ENCODE results near the gene PLCXD1. TPM values are rescaled to one million over a fixed set of nuclear protein-coding genes. Genes with fewer than 3 reads are reported as not detected.
"Not testable (repeated sequence)": the region's sequence is repeated elsewhere in the genome, so short reads cannot be mapped to it uniquely, and the experiment has no call there.

PLCXD1 gene
- total RNA-seq, 1 donor from 2014 or later = 18.1 TPM

- DNase-seq (ENCODE audit: low spot score) = no peak
Measured at GRCh38 chrX:291411-291901, 10.3 kb downstream of the PLCXD1 start.

GRCh38 chrX:292900-293897 lies 12.0 kb downstream of the PLCXD1 start:
- no peak for DNase-seq (ENCODE audit: low spot score)

GRCh38 chrX:295136-295535 lies 14.0 kb downstream of the PLCXD1 start:
- no peak for DNase-seq (ENCODE audit: low spot score)

GRCh38 chrX:298993-299392 lies 17.8 kb downstream of the PLCXD1 start:
- DNase-seq (ENCODE audit: low spot score) = no peak

- no peak for DNase-seq (ENCODE audit: low spot score)
Measured at GRCh38 chrX:300334-300733, 19.2 kb downstream of the PLCXD1 start.

GRCh38 chrX:302975-303374 lies 21.8 kb downstream of the PLCXD1 start:
- no peak for DNase-seq (ENCODE audit: low spot score)

- not testable (repeated sequence) for DNase-seq (ENCODE audit: low spot score)
Measured at GRCh38 chrX:305781-306613, 24.8 kb downstream of the PLCXD1 start.

- not testable (repeated sequence) for DNase-seq (ENCODE audit: low spot score)
Measured at GRCh38 chrX:306614-307251, 25.6 kb downstream of the PLCXD1 start.

- no peak for DNase-seq (ENCODE audit: low spot score)
Measured at GRCh38 chrX:307261-308111, 26.3 kb downstream of the PLCXD1 start.

GRCh38 chrX:308821-309520 lies 27.8 kb downstream of the PLCXD1 start:
- DNase-seq (ENCODE audit: low spot score) = no peak

GRCh38 chrX:310621-311155 lies 29.5 kb downstream of the PLCXD1 start:
- no peak for DNase-seq (ENCODE audit: low spot score)

- no peak for DNase-seq (ENCODE audit: low spot score)
Measured at GRCh38 chrX:311156-312129, 30.3 kb downstream of the PLCXD1 start.

GRCh38 chrX:312621-313331 lies 31.6 kb downstream of the PLCXD1 start:
- no peak for DNase-seq (ENCODE audit: low spot score)

- DNase-seq (ENCODE audit: low spot score) = no peak
Measured at GRCh38 chrX:313546-313945, 32.4 kb downstream of the PLCXD1 start.

GRCh38 chrX:314049-314448 lies 32.9 kb downstream of the PLCXD1 start:
- DNase-seq (ENCODE audit: low spot score) = no peak

GRCh38 chrX:314781-315595 lies 33.8 kb downstream of the PLCXD1 start:
- DNase-seq (ENCODE audit: low spot score) = no peak

Data from mesenteric fat pad (tissue), 1 donor.